BE2C (cell line): ENCODE results near the gene HDHD2.

ENCODE experiments used
- DNase-seq: peaks from one replicate; pipeline ENCODE4 v3.0.0-alpha.2; 2020
- H3K27me3 ChIP-seq: fragments of 250-450 bp; sonication (Bioruptor Pico); 2 replicates; pipeline ENCODE4 v1.5.1; 2020; ENCODE audit warnings: mild to moderate bottlenecking
- H3K36me3 ChIP-seq: fragments of 250-450 bp; sonication (Bioruptor Pico); 2 replicates; pipeline ENCODE4 v1.5.1; 2020; ENCODE audit warnings: mild to moderate bottlenecking
- H3K4me1 ChIP-seq: fragments of 250-450 bp; sonication (Bioruptor Pico); 2 replicates; pipeline ENCODE4 v1.5.1; 2020
- H3K4me3 ChIP-seq: 2 replicates; pipeline ENCODE4 v1.5.1; 2011; ENCODE audit warnings: low read depth, low read length
- H3K9me3 ChIP-seq: fragments of 250-450 bp; sonication (Bioruptor Pico); 2 replicates; pipeline ENCODE4 v1.5.1; 2020
- TF ChIP-seq, protein P1 (sequence below): IDR thresholded peaks from 2 replicates; pipeline ENCODE4 v1.5.1; 2012; ENCODE audit warnings: mild to moderate bottlenecking, low read depth, low read length

Gene HDHD2

DNA sequence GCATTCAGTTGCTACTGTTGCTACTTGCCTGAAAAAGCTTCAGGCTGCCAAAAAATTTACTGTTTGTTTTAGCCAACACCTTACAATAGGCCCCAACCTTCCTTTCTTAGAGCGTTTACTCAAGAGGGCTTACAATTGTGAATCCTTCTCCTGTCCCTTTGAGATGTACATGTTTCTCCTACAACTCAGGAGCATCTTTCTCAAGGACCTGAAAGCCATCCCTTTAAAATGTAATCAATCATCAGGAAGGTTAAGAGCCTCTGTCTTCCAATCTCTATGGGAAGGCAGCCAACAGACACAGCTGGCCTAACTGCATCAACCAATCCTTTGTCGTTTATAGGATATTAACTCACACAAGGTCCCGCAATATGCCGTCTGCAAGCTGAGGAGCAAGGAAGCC is 29.2 kb upstream of the HDHD2 start:
- H3K36me3 ChIP-seq, result no peaks in the 10 kb centered on the region
- no peak overlapping the region for H3K4me3 ChIP-seq
- DNase-seq, result peak; percentile 10
- TF ChIP-seq, protein P1, sequence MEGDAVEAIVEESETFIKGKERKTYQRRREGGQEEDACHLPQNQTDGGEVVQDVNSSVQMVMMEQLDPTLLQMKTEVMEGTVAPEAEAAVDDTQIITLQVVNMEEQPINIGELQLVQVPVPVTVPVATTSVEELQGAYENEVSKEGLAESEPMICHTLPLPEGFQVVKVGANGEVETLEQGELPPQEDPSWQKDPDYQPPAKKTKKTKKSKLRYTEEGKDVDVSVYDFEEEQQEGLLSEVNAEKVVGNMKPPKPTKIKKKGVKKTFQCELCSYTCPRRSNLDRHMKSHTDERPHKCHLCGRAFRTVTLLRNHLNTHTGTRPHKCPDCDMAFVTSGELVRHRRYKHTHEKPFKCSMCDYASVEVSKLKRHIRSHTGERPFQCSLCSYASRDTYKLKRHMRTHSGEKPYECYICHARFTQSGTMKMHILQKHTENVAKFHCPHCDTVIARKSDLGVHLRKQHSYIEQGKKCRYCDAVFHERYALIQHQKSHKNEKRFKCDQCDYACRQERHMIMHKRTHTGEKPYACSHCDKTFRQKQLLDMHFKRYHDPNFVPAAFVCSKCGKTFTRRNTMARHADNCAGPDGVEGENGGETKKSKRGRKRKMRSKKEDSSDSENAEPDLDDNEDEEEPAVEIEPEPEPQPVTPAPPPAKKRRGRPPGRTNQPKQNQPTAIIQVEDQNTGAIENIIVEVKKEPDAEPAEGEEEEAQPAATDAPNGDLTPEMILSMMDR, result no peak
- no peaks in the 10 kb centered on the region for H3K9me3 ChIP-seq
- H3K4me1 ChIP-seq, result peaks cover 5% of the 10 kb centered on the region
- no peaks in the 10 kb centered on the region for H3K27me3 ChIP-seq

DNA sequence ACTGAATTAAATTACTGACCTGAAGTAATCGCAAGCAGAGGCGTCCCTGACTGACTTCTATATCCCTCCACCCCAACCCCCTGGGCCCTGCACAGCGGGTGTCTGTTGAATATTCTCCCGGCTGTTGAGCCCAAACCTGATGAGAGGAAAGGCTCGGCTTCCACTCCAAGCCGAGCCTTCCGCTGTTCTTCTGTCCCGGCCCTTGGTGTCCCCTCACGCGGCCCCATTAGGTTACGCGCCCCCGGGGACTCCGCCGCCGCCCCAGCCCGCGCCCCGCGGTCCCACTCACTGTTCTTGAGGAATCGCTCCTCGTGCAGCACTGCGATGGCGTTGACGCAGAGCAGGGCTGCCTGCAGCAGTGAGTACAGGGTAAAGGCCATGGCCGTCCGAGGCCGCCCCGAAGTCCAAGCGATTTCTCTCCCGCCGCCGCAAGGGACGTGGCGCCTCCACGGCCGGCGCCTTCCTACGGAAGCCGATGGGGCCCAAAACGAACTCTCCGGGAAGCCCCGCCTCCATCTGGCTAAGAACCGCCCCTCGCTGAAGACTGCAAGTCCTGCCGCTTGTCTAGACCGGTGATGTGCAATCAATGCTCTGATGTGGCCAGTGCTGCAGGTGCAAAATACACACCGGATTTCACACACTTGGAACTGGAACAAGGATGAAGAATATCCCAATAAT is 25.7 kb upstream of the HDHD2 start, which contains the start of gene IER3IP1:
Gene IER3IP1 (minus strand): TSS at position 467 of the 678 bp plus-strand sequence. CDS start 87 bp downstream, at position 380.
- no peaks in the 10 kb centered on the region for H3K9me3 ChIP-seq
- TF ChIP-seq, protein P1, result no peak
- H3K27me3 ChIP-seq, result no peaks in the 10 kb centered on the region
- H3K4me1 ChIP-seq, result no peaks in the 10 kb centered on the region; the same call in 1 of the 2 replicates
- DNase-seq, result peak; percentile 87
- peak within 1 kb of the TSS; percentile 81 for H3K4me3 ChIP-seq
- H3K36me3 ChIP-seq, result no peaks in the 10 kb centered on the region; the same call in 1 of the 2 replicates

DNA sequence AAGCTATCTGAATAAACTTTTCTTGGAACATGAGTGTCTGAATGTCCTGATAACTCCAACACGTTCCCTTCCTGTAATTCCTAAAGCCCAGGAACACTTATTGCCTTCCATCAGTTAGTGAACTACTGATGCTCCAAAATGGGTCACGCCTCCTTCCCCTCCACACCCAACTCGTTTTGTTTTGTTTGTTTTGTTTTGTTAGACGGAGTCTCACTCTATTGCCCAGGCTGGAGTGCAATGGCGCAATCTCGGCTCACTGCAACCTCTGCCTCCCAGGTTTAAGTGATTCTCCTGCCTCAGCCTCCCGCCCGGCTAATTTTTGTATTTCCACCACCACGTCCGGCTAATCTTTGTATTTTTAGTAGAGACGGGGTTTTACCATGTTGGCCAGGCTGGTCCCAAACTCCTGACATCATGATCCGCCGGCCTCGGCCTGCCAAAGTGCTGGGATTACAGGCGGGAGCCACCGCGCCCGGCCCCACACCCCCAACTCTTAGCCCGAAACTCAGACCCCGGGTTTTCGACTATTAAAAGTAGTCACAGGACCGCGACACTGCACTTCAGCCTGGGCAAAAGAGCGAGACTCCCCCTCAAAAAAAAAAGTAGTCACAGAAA is 25.1 kb upstream of the HDHD2 start:
- H3K4me3 ChIP-seq, result peak overlapping the region; percentile 81

DNA sequence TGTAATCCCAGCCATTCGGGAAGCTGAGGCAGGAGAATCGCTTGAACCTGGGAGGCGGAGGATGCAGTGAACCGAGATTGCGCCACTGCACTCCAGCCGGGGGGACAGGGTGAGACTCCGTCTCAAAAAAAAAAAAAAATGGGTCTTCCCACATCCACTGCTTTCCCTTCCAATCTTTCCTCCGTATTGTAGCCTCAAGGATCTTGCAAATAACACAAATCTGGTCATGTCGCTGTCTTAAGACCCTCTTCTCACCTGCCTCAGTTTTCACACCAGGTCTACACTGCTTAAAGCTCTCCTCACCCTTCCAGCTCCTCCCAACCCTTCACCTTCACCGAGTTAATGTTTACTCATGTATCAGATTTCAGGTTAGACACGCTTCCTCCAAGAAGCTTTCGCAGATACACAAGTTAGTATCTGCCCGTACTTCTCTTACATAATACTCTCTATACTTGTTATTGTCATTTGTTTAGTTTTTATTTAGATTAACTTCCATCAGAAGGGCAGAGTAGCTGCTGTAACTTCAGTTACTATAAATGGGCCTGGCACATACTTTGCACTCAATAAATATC is 24.3 kb upstream of the HDHD2 start:
- Histone ChIP-seq H3K4me1 (no peaks in the 10 kb centered on the region; the same call in 1 of the 2 replicates), H3K9me3 (no peaks in the 10 kb centered on the region), H3K27me3 (no peaks in the 10 kb centered on the region), H3K4me3 (peak overlapping the region; percentile 81), H3K36me3 (no peaks in the 10 kb centered on the region; the same call in 1 of the 2 replicates)
- TF ChIP-seq, protein P1, result no peak
- DNase-seq, result no peak

More for the DNA sequence above, 25.1 kb upstream of the HDHD2 start:
- H3K36me3 ChIP-seq, result no peaks in the 10 kb centered on the region; the same call in 1 of the 2 replicates
- TF ChIP-seq, protein P1, result no peak
- H3K9me3 ChIP-seq, result no peaks in the 10 kb centered on the region
- DNase-seq, result peak; percentile 7
- H3K27me3 ChIP-seq, result no peaks in the 10 kb centered on the region
- H3K4me1 ChIP-seq, result no peaks in the 10 kb centered on the region; the same call in 1 of the 2 replicates

DNA sequence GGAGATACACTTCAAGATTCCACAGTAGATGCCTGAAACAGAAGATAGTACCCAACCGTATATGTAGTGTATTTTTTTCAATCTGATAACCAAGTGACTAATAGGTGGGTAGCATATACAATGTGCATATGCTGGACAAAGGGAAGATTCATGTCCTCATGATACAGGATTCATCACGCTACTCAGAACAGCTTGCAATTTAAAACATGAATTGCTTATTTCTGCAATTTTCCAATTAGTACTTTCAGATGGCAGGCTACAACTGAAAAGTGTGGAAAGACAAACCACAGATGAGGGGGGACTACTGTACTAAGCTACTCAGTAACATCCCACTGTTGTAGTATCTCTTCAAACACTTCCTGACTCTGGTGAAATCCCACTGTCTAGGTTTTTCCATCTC is 22.2 kb upstream of the HDHD2 start:
- H3K4me1 ChIP-seq, result no peaks in the 10 kb centered on the region
- TF ChIP-seq, protein P1, result no peak
- no peak for DNase-seq
- H3K27me3 ChIP-seq, result no peaks in the 10 kb centered on the region
- no peaks in the 10 kb centered on the region for H3K9me3 ChIP-seq
- H3K36me3 ChIP-seq, result no peaks in the 10 kb centered on the region; the same call in 1 of the 2 replicates
- H3K4me3 ChIP-seq, result no peak overlapping the region
